HG03520 (cell line): ENCODE measurements around the gene MRPL20.
"Not testable (repeated sequence)": the region's sequence is repeated elsewhere in the genome, so short reads cannot be mapped to it uniquely, and the experiment has no call there.

ENCODE experiments used
- ATAC-seq: cut with Tn5 transposase; IDR thresholded peaks from one replicate; pipeline ENCODE4 v1.9.1; 2021; ENCODE audit warnings: mild to moderate bottlenecking, moderate library complexity; ENCODE audit not compliant: unreplicated experiment

MRPL20 gene

GRCh38 chr1:1427106-1427819 is 20.2 kb upstream of the MRPL20 start:
- ATAC-seq = no peak

- no peak for ATAC-seq
Measured at GRCh38 chr1:1426496-1427105, 19.5 kb upstream of the MRPL20 start.

- no peak for ATAC-seq
Measured at GRCh38 chr1:1425753-1426495, 18.8 kb upstream of the MRPL20 start.

- ATAC-seq = no peak
Measured at GRCh38 chr1:1425426-1425752, 18.3 kb upstream of the MRPL20 start.

DNA sequence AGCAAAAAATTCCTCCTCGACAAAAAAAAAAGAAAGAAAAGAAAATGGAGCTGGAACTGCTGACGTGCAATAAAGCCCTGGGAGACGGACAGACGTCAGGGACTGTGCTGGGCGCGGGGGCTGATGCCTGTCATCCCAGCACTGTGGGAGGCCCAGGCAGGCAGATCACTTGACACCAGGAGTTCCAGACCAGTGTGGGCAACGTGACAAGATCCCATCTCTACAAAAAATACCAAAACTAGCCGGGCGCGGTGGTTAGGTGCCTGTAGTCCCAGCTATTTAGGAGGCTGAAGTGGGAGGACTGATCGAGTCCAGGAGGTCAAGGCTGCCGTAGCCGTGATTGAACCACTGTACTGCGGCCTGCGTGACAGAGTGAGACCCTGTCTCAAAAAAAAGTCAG is 17.6 kb upstream of the MRPL20 start:
- ATAC-seq = no peak

GRCh38 chr1:1423245-1423597 is 16.1 kb upstream of the MRPL20 start:
- ATAC-seq = no peak

DNA sequence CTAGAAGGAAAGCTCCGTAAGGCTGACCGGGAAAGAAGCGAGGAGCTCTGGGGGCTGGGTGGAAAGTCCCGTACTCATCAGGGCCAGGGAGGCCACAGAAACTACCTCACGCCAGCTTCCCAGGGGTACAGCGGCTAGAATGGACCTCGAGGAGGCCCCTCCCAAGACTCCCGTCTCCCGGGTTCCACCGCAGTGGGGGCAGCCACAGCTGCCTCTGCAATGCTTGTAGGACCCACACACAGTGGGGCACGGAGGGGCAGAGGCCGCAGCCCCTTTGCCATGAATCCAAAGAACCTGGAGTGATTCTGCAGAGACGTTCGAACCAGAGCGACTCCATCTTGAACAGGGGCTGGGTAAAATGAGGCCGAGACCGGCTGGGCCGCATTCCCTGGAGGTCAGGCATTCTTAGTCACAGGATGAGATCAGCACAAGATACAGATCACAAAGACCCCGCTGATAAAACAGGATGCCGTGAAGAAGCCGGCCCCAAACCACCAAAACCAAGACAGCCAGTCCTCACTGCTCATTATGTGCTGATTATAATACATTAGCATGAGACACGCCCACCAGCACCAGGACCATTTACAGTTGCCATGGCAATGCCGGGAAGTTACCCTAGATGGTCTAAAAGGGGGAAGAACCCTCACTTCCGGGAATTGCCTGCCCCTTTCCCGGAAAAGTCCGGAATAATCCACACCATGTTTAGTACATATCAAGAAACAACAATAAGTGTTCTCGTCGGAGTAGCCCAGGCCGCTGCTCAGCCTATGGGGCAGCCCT is 15.6 kb upstream of the MRPL20 start:
- ATAC-seq = no peak

- ATAC-seq = no peak
Measured at GRCh38 chr1:1421907-1422464, 14.9 kb upstream of the MRPL20 start.

DNA sequence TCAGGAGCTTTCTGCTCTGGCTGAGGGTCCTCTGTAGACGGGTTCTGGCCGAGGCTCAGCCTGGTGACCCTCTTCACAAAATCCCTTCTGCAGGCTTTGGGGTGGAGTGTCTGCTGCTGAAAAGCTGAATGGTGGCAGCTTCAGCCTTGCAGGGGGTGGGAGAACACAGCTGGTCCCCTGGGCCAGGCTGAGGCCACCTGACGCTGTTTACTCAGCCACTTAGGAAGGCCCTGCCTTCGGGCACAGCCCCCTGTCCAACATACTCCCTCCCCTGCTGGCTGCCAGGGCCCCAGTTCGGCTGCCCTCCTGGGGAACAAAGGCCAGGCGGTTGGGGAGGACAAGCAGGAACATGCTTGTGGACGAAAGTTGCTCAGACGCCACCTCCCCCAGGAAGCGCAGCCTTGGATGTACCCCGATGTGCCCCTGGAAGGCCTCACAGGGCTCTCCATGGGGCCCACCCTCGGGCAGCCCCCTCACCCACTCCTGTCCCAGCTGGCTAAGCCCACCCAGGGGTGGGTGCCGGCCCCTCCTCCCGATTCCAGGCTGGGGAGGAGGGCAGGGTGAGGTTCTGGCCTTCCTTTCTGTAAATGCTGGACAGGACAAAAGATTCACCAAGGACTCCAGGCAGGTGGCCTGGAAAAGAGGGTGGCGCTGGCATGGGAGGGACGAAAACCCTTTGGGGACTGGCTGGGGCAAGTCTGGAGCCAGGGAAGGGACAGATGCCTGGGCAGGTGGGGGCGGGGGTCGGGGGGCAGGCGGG is 14.2 kb upstream of the MRPL20 start, which contains the start of gene ANKRD65:
Gene ANKRD65 (minus strand): TSS at position 130 of the 760 bp plus-strand sequence. CDS start 271 bp downstream, outside the sequence.
- ATAC-seq = no peak

GRCh38 chr1:1420654-1421141 is 13.6 kb upstream of the MRPL20 start:
- no peak for ATAC-seq

DNA sequence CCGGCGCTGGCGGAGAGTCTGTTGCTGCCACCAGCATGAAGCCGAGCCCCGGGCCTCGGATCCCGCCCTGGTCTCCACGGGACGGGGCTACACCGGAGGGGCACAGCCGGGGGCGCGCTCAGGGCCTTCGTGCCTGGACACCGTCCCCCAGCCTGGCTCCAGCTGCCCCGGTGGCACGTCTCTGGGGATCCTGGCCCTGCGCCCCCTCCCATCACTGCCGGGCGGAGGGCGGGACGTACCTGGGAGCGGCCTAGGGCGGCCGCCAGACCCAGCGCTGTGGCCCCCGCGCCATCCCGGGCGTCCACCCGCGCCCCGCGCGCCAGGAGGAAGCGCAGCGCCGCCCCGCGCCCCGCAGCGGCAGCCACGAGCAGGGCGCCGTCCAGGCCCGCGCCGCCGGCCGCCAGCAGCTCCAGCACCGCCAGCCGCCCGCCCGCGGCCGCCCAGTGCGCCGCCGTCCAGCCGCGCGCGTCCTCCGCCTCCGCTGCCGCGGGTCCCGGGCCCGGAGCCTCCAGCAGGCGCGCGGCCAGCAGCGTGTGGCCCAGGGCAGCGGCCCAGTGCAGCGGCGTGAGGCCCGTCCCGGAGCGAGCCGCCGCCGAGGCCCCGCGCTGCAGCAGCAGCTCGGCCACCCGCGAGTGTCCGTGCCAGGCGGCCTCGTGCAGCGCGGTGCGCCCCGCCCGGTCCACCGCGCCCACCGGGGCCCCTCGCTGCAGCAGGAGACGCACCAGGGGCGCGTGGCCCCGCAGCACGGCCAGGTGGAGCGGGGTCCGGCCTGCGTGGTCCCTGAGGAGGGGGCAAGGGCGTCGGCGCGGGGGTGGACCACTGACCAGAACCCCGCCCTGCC is 12.9 kb upstream of the MRPL20 start:
- ATAC-seq = no peak

- ATAC-seq = no peak
Measured at GRCh38 chr1:1419363-1419812, 12.3 kb upstream of the MRPL20 start.

GRCh38 chr1:1418464-1419362 is 11.6 kb upstream of the MRPL20 start:
- ATAC-seq = no peak

GRCh38 chr1:1417825-1418463 is 10.9 kb upstream of the MRPL20 start:
- ATAC-seq = not testable (repeated sequence)

DNA sequence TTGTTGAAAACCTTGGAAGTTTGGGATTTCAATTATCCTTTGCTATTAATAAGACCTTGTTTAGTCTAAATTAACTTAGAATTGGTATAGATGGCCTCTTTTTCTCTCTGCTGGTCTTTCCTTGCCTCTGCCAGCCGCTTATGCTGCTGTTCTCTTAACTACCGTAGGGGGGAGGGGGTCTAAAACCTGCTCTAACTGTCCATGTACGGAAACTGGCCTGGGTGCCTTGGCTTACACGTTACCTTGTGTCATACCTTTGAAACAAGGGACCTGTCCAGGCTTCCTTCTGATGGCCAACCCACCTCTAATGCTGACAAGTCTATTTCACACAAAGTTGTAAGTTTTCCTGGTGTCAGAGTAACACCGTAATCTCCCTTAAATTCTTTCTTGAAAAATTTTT is 10.3 kb upstream of the MRPL20 start:
- ATAC-seq = not testable (repeated sequence)

- no peak for ATAC-seq
Measured at GRCh38 chr1:1415751-1416150, 8.7 kb upstream of the MRPL20 start.

DNA sequence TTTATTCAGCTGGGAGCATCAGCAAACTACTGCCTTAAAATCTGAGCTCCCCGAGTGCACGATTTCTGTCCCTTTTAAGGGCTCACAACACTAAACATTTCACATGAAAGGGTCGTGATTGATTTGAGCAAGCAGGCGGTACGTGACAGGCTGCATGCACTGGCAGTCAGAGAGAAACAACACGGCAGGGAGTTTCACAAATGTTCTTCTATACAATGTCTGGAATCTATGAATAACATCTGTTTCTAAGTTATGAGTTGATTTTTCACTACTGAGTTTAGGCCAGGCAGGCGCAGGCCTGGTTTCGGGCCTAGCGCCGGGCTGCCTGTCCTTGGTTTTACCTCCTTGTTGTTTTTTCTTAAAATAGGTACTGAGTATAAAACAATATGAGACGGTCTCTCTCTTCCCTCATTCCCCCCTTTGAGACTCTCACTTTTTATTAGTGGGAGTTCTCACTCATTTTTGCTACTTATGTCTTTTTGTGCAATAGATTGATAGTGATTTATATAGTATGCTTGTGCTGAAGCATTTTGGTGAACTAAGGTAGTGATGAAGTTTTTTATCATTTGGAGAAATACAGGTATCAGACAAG is 5.3 kb upstream of the MRPL20 start:
- ATAC-seq = not testable (repeated sequence)
